Left lung (tissue), 14 donors: ENCODE results near the gene WNT2. TPM values are rescaled to one million over a fixed set of nuclear protein-coding genes. Genes with fewer than 3 reads are reported as not detected.

Experiments
- ATAC-seq: fragments of 200-7000 bp; cut with Tn5 transposase; one replicate; pipeline ENCODE4 v1.9.1; 2020; ENCODE audit warnings: moderate library complexity
- DNase-seq, 4 donors: peaks; one replicate each; pipeline ENCODE4 v3.0.0-alpha.2; 2013 to 2020
- H3K27ac ChIP-seq, 2 donors: fragments of 200-600 bp; sonication (generic) in 1 of 2; one replicate each; pipeline versions ENCODE4 v1.5.0 to v1.8.0; 2020 to 2021
- H3K27me3 ChIP-seq, 2 donors: fragments of 200-600 bp; sonication (generic) in 1 of 2; one replicate each; pipeline versions ENCODE4 v1.5.0 to v1.8.0; 2020 to 2021
- H3K36me3 ChIP-seq, 2 donors: fragments of 200-600 bp; sonication (generic) in 1 of 2; one replicate each; pipeline versions ENCODE4 v1.5.0 to v1.8.0; 2020 to 2021
- H3K4me1 ChIP-seq, 2 donors: fragments of 200-600 bp; one replicate each; pipeline ENCODE4 v1.8.0; 2021
- H3K4me3 ChIP-seq, 2 donors: fragments of 200-600 bp; sonication (generic) in 1 of 2; one replicate each; pipeline versions ENCODE4 v1.5.0 to v1.8.0; 2020 to 2021; ENCODE audit warnings: mild to moderate bottlenecking in 1 of 2
- H3K9me3 ChIP-seq, 2 donors: fragments of 200-600 bp; sonication (generic) in 1 of 2; one replicate each; pipeline versions ENCODE4 v1.5.0 to v1.8.0; 2020 to 2021
- intact Hi-C, 2 donors: fragments of 100-400 bp; cut with DNase I; formaldehyde crosslinking; loops; one replicate each; pipeline versions ENCODE4 v1.11.2 to v1.14.2; 2022
- long read RNA-seq, 12 donors: library from polyadenylated mRNA in 2 of 12; unstranded in 2 of 12; transcript quantifications; one replicate each; pipeline ENCODE4 v2.0.0 and lab custom pipeline, GENCODE V29; 2019 to 2026
- polyA plus RNA-seq, 6 donors: library from polyadenylated mRNA; unstranded; fragments of 120-200 nt; gene quantifications; one replicate each; pipeline ENCODE4 v1.2.1, GENCODE V29; 2013; ENCODE audit not compliant: insufficient read length in 6 of 6
- total RNA-seq, 2 donors: library from RNA; stranded (reverse); fragmentation: NEBNext Ultra II Directional; extraction: Animal tissue kit (Norgen Biotek cat#: 25700); gene quantifications; one replicate each; pipeline ENCODE4 v1.2.1, GENCODE V29; 2021
- TF ChIP-seq, protein P1 (sequence below), 2 donors: fragments of 200-600 bp; sonication (generic) in 1 of 2; IDR thresholded peaks; one replicate each; pipeline versions ENCODE4 v1.5.0 to v1.8.0; 2021; ENCODE audit warnings: antibody characterized with exemption in 2 of 2
- donor health status: DM: no; HTN: yes; CAD: no.
- donor health status: DM: no; HTN: no; CAD: no.

The WNT2 gene
- total RNA-seq (10 to 100 TPM; 21.7 to 36.2 TPM), polyA plus RNA-seq (100 to 1,000 TPM; 137 to 158 (median 145) TPM)
- long read RNA-seq, donor 1, transcript WNT2-201 (5 exons, 2,907 nt): major isoform, 93 of 114 reads
- long read RNA-seq, donor 1, partial matches to known transcripts: 16 of 114 reads
- long read RNA-seq, donor 1, other reads (novel, unspliced or antisense): 0 of 114 reads
- long read RNA-seq, donor 2, transcript WNT2-201 (5 exons, 2,907 nt): major isoform, 74 of 96 reads
- long read RNA-seq, donor 2, partial matches to known transcripts: 17 of 96 reads
- long read RNA-seq, donor 2, other reads (novel, unspliced or antisense): 0 of 96 reads
- long read RNA-seq, donor 3, transcript WNT2-201 (5 exons, 2,907 nt): major isoform, 71 of 97 reads
- long read RNA-seq, donor 3, partial matches to known transcripts: 19 of 97 reads
- long read RNA-seq, donor 3, other reads (novel, unspliced or antisense): 0 of 97 reads
- long read RNA-seq, donor 4, transcript WNT2-201 (5 exons, 2,907 nt): major isoform, 30 of 34 reads
- long read RNA-seq, donor 4, partial matches to known transcripts: 2 of 34 reads
- long read RNA-seq, donor 4, other reads (novel, unspliced or antisense): 2 of 34 reads
- long read RNA-seq, donor 5, transcript WNT2-202 (5 exons, 1,768 nt): minor isoform, 6 of 86 reads
- long read RNA-seq, donor 5, transcript WNT2-201 (5 exons, 2,907 nt): major isoform, 73 of 86 reads
- long read RNA-seq, donor 5, partial matches to known transcripts: 0 of 86 reads
- long read RNA-seq, donor 5, other reads (novel, unspliced or antisense): 6 of 86 reads
- long read RNA-seq, donor 6, transcript WNT2-201 (5 exons, 2,907 nt): major isoform, 93 of 111 reads
- long read RNA-seq, donor 6, partial matches to known transcripts: 7 of 111 reads
- long read RNA-seq, donor 6, other reads (novel, unspliced or antisense): 5 of 111 reads
- long read RNA-seq, donor 7, transcript WNT2-201 (5 exons, 2,907 nt): major isoform, 55 of 58 reads
- long read RNA-seq, donor 7, partial matches to known transcripts: 0 of 58 reads
- long read RNA-seq, donor 7, other reads (novel, unspliced or antisense): 0 of 58 reads
- long read RNA-seq, donor 8, transcript WNT2-201 (5 exons, 2,907 nt): major isoform, 76 of 98 reads
- long read RNA-seq, donor 8, partial matches to known transcripts: 10 of 98 reads
- long read RNA-seq, donor 8, other reads (novel, unspliced or antisense): 7 of 98 reads
- long read RNA-seq, donor 9: 0 reads
- long read RNA-seq, donor 10, transcript WNT2-201 (5 exons, 2,907 nt): major isoform, 59 of 71 reads
- long read RNA-seq, donor 10, partial matches to known transcripts: 1 of 71 reads
- long read RNA-seq, donor 10, other reads (novel, unspliced or antisense): 8 of 71 reads
- long read RNA-seq, donor 11: 0 reads
- long read RNA-seq, donor 12, transcript WNT2-201 (5 exons, 2,907 nt): major isoform, 71 of 79 reads
- long read RNA-seq, donor 12, partial matches to known transcripts: 7 of 79 reads
- long read RNA-seq, donor 12, other reads (novel, unspliced or antisense): 0 of 79 reads

DNA sequence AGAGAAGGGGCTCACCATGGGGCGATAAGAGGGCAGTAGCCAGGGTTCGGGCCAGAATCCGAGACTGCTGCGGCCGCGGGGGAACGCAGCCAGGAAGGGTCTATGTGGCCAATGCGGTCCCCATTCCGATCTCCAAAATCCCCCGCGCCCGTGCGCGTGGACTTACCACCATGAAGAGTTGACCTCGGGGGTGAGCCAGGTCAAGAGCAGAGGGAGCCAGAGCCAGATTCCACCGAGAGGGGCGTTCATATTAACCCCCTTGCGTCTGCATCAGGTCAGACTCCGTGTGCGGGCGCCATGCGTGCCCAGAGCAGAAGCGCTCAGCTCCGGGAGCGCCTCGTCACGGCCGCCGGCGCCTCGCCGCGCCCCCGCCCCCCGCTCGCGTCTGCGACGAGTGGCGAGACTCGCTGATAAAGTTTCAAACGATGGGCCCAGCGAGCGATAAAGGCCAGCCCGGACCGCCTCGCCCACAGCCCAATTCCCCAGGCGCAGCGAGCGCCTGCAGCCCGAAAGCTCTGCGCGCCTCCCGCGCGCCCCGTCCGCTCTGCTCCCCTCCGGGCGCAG lies at the start of gene WNT2:
Gene WNT2, minus strand, starts transcription at position 318 of the 564 bp plus-strand sequence. Its CDS starts 69 bp downstream, at position 249.
- H3K36me3 ChIP-seq: no peaks in the 10 kb centered on the region
- intact Hi-C loops: no loop called here
- H3K27me3 ChIP-seq: peaks cover 24 to 55% of the 10 kb centered on the region in 2 donors
- peaks cover 8 to 21% of the 10 kb centered on the region in 2 donors for H3K4me1 ChIP-seq
- peaks cover 0 to 3% of the 10 kb centered on the region in 2 donors for H3K9me3 ChIP-seq
- peak within 1 kb of the TSS; percentile 29 to 31 for H3K4me3 ChIP-seq
- TF ChIP-seq, protein P1, sequence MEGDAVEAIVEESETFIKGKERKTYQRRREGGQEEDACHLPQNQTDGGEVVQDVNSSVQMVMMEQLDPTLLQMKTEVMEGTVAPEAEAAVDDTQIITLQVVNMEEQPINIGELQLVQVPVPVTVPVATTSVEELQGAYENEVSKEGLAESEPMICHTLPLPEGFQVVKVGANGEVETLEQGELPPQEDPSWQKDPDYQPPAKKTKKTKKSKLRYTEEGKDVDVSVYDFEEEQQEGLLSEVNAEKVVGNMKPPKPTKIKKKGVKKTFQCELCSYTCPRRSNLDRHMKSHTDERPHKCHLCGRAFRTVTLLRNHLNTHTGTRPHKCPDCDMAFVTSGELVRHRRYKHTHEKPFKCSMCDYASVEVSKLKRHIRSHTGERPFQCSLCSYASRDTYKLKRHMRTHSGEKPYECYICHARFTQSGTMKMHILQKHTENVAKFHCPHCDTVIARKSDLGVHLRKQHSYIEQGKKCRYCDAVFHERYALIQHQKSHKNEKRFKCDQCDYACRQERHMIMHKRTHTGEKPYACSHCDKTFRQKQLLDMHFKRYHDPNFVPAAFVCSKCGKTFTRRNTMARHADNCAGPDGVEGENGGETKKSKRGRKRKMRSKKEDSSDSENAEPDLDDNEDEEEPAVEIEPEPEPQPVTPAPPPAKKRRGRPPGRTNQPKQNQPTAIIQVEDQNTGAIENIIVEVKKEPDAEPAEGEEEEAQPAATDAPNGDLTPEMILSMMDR (IDR thresholded peaks at IDR 0.05): no peak
- peak within 1 kb of the TSS; percentile 60 to 77 for H3K27ac ChIP-seq
- peak in 3 of 4 donors; percentile 57 to 76 (median 63) for DNase-seq
- peak; percentile 7 for ATAC-seq

GRCh38 chr7:117372073-117372472 lies 49.2 kb upstream of the WNT2 start:
- ATAC-seq (no peak), DNase-seq (no peak)
- Histone ChIP-seq H3K4me1 (no peaks in the 10 kb centered on the region), H3K27me3 (no peaks in the 10 kb centered on the region), H3K9me3 (no peaks in the 10 kb centered on the region), H3K27ac (no peak overlapping the region), H3K36me3 (no peaks in the 10 kb centered on the region), H3K4me3 (no peak overlapping the region)
- TF ChIP-seq, protein P1 (IDR thresholded peaks at IDR 0.05): no peak
- intact Hi-C loops: no loop called here

DNA sequence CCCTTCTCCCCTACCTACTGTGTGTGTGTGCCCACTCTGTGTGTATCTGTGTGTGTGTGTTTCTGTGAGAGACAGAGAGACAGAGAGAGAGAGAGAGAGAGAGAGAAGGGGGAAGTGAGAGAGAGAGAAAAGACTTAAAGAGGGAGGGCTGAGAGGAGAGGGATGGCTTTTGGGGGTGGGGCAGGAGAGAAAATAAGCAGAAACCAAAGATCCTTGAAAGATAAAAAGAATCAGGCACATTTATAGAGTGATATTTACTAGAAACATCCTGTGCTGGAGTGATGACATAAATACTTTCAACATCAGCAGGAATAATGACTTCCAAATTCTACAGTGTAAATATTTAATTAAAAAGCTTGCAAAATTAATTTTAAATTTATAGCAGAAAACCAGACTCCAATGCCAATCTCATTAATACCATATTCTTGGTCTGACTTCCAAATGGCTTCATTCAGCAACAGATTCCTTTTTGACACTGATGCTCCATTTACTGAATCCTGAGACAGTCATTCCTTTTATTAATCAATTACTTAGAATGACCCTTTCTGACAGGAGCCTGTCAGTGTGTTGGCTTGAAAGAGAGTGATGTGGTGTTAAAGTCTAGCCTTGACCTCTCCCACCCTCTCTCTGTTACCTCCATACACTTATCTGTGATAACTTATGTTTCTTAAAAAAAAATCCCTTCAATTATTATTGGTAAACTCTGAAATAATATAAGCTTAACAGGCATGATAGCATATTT lies 41.7 kb upstream of the WNT2 start:
- intact Hi-C loops: no loop called here
- TF ChIP-seq, protein P1 (IDR thresholded peaks at IDR 0.05): no peak
- Histone ChIP-seq H3K4me3 (no peak overlapping the region), H3K27ac (no peak overlapping the region), H3K9me3 (no peaks in the 10 kb centered on the region), H3K27me3 (no peaks in the 10 kb centered on the region), H3K36me3 (no peaks in the 10 kb centered on the region), H3K4me1 (no peaks in the 10 kb centered on the region)
- ATAC-seq (peak; percentile 62), DNase-seq (peak in 2 of 4 donors; percentile 86 to 87)

- H3K27ac ChIP-seq: peak overlapping the region in 1 of 2 donors; percentile 1
- ATAC-seq (no peak), DNase-seq (no peak)
- H3K4me1 ChIP-seq: no peaks in the 10 kb centered on the region
- TF ChIP-seq, protein P1 (IDR thresholded peaks at IDR 0.05): no peak
- no peak overlapping the region for H3K4me3 ChIP-seq
- no peaks in the 10 kb centered on the region for H3K9me3 ChIP-seq
- intact Hi-C loops: no loop called here
- no peaks in the 10 kb centered on the region for H3K27me3 ChIP-seq
- H3K36me3 ChIP-seq: no peaks in the 10 kb centered on the region
These were observed 39.5 kb upstream of the WNT2 start for GRCh38 chr7:117362294-117362888.
